RWPE2 (cell line): ENCODE measurements around the gene PVR.

Experiments
- ATAC-seq: fragments of 200-7000 bp; cut with Tn5 transposase; 3 replicates; pipeline ENCODE4 v1.9.1; 2021; ENCODE audit warnings: low read depth
- DNase-seq: peaks from one replicate; pipeline ENCODE4 v3.0.0-alpha.2; 2020; ENCODE audit warnings: low spot score
- H3K27ac ChIP-seq: fragments of 450-650 bp; 2 replicates; pipeline ENCODE4 v1.5.1; 2017; ENCODE audit warnings: mild to moderate bottlenecking; ENCODE audit not compliant: poor library complexity, severe bottlenecking
- H3K27me3 ChIP-seq: fragments of 250-450 bp; sonication (Bioruptor Pico); 2 replicates; pipeline ENCODE4 v1.5.1; 2021; ENCODE audit warnings: mild to moderate bottlenecking, moderate library complexity; ENCODE audit not compliant: insufficient read depth, poor library complexity, severe bottlenecking
- H3K36me3 ChIP-seq: fragments of 250-450 bp; sonication (Bioruptor Pico); 2 replicates; pipeline ENCODE4 v1.5.1; 2020; ENCODE audit warnings: low read depth, mild to moderate bottlenecking, moderate library complexity
- H3K4me1 ChIP-seq: fragments of 250-450 bp; sonication (Bioruptor Pico); 2 replicates; pipeline ENCODE4 v1.5.1; 2021; ENCODE audit warnings: mild to moderate bottlenecking, moderate library complexity; ENCODE audit not compliant: insufficient read depth, poor library complexity, severe bottlenecking
- H3K4me3 ChIP-seq: fragments of 250-450 bp; sonication (Bioruptor Pico); 2 replicates; pipeline ENCODE4 v1.5.1; 2021; ENCODE audit warnings: mild to moderate bottlenecking, moderate library complexity; ENCODE audit not compliant: severe bottlenecking
- H3K9me3 ChIP-seq: fragments of 250-450 bp; sonication (Bioruptor Pico); 2 replicates; pipeline ENCODE4 v1.5.1; 2021; ENCODE audit warnings: mild to moderate bottlenecking, moderate library complexity; ENCODE audit not compliant: severe bottlenecking
- TF ChIP-seq, protein P1 (sequence below): fragments of 450-650 bp; IDR thresholded peaks from one replicate; pipeline ENCODE4 v1.5.1; 2017; ENCODE audit warnings: mild to moderate bottlenecking, moderate library complexity; ENCODE audit not compliant: poor library complexity, severe bottlenecking

The PVR gene, protein sequence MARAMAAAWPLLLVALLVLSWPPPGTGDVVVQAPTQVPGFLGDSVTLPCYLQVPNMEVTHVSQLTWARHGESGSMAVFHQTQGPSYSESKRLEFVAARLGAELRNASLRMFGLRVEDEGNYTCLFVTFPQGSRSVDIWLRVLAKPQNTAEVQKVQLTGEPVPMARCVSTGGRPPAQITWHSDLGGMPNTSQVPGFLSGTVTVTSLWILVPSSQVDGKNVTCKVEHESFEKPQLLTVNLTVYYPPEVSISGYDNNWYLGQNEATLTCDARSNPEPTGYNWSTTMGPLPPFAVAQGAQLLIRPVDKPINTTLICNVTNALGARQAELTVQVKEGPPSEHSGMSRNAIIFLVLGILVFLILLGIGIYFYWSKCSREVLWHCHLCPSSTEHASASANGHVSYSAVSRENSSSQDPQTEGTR

DNA sequence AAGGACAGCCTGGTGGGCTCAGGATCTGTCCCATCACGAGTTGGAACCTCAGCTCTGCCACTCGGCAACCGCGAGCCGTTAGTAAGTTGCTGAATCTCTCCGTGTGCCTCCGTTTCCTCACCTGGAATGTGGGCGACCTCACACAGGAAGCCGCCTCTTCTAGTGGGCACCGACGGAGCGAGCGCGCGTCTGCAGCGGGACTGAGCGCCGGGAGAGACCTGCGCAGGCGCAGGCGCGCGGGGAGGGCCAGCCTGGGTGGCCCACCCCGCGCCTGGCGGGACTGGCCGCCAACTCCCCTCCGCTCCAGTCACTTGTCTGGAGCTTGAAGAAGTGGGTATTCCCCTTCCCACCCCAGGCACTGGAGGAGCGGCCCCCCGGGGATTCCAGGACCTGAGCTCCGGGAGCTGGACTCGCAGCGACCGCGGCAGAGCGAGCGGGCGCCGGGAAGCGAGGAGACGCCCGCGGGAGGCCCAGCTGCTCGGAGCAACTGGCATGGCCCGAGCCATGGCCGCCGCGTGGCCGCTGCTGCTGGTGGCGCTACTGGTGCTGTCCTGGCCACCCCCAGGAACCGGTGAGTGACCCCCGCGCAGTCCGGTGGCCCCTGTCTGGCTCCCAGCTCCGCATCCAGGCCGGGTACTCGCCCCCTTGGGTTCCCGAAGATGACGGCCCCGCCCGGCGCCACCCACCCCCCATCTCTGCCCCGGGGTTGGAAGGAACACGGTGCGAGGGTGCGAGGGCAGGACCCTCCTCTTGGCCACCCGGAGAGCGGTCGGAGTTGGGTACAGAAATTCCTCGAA lies at the start of gene PVR:
Gene PVR, plus strand, starts transcription at position 306 of the 797 bp plus-strand sequence. Its CDS starts 187 bp downstream, at position 493.
- TF ChIP-seq, protein P1, sequence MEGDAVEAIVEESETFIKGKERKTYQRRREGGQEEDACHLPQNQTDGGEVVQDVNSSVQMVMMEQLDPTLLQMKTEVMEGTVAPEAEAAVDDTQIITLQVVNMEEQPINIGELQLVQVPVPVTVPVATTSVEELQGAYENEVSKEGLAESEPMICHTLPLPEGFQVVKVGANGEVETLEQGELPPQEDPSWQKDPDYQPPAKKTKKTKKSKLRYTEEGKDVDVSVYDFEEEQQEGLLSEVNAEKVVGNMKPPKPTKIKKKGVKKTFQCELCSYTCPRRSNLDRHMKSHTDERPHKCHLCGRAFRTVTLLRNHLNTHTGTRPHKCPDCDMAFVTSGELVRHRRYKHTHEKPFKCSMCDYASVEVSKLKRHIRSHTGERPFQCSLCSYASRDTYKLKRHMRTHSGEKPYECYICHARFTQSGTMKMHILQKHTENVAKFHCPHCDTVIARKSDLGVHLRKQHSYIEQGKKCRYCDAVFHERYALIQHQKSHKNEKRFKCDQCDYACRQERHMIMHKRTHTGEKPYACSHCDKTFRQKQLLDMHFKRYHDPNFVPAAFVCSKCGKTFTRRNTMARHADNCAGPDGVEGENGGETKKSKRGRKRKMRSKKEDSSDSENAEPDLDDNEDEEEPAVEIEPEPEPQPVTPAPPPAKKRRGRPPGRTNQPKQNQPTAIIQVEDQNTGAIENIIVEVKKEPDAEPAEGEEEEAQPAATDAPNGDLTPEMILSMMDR, result peak; percentile 15
- DNase-seq (peak; percentile 75), ATAC-seq (peak; percentile 82)
- peak within 1 kb of the TSS; percentile 80 for H3K4me3 ChIP-seq
- peaks cover 13% of the 10 kb centered on the region for H3K4me1 ChIP-seq
- H3K27me3 ChIP-seq, result no peaks in the 10 kb centered on the region
- H3K9me3 ChIP-seq, result no peaks in the 10 kb centered on the region
- peak within 1 kb of the TSS; percentile 82 for H3K27ac ChIP-seq
- peaks cover 32% of the 10 kb centered on the region for H3K36me3 ChIP-seq

DNA sequence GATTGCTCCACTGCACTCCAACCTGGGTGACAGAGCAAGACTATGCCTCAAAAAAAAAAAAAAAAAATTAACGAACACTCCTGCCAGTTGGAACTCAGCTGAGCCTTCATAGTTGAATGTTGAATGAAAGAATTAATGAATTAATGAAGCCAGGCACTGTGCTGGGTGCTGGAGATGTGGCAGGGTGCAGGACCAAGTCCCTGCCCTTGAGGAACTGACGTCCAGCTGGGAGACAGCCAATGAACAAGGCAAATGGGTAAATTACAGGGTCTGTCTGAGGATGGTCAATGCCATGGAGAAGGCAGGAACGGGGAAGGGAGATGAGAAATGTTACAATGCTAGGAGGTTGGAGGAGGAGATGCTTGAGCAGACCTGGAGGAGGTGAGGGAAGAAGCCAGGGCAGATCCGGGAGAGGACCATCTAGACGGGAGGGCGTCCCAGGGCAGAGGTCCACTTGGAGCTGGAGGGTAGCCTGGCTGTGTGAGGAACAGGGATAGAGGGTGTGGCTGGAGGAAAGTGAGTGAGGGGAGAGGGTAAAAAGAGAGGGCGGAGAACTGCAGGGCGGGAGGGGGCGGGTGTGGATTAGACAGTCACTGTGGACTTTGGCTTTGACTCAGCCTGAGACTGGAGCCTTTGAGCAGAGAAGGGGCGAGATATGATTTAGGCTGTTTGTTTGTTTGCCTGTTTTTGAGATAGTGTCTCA lies 47.1 kb upstream of the PVR start:
- DNase-seq (no peak), ATAC-seq (no peak)
- Histone ChIP-seq H3K27ac (no peak overlapping the region), H3K27me3 (no peaks in the 10 kb centered on the region), H3K4me3 (no peak overlapping the region), H3K4me1 (no peaks in the 10 kb centered on the region), H3K36me3 (no peaks in the 10 kb centered on the region), H3K9me3 (no peaks in the 10 kb centered on the region)
- TF ChIP-seq, protein P1, result no peak

DNA sequence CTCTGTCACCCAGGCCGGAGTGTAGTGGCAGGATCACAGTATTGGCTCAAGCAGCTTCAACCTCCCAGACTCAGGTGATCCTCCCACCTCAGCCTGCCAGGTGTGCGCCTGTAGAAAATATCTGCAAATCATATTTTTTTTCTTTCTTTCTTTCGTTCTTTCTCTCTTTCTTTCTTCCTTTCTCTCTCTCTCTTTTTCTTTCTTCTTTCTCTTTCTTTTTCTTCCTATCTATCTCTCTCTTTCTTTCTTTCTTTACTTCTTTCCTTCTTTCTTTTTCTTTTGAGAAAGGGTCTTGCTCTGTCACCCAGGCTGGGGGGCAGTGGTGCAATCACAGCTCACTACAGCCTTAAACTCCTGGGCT lies 46.6 kb upstream of the PVR start:
- Histone ChIP-seq H3K36me3 (no peaks in the 10 kb centered on the region), H3K27ac (no peak overlapping the region), H3K9me3 (no peaks in the 10 kb centered on the region), H3K4me1 (no peaks in the 10 kb centered on the region), H3K4me3 (no peak overlapping the region), H3K27me3 (no peaks in the 10 kb centered on the region)
- ATAC-seq (no peak), DNase-seq (no peak)
- TF ChIP-seq, protein P1, result no peak

DNA sequence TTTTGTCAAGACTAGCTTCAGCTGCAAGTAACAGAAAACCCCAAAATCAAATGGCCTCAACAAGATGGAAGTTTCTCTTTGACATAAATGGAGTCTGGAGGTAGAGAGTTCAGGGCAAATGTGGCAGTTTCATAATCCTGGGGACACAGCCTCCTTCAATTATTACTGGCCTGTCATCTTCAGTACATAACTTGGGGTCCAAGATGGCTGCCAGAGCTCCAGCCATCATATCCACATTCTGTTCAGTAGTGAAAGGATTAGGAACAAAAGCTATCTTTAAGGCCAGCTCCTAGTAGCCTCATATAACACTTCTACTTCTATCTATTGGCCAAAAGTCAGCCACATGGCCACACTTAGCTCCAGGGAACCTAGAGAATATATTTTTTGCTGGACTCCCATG lies 45.4 kb upstream of the PVR start:
- Histone ChIP-seq H3K4me1 (peaks cover 5% of the 10 kb centered on the region), H3K27ac (no peak overlapping the region), H3K9me3 (no peaks in the 10 kb centered on the region), H3K4me3 (no peak overlapping the region), H3K27me3 (no peaks in the 10 kb centered on the region), H3K36me3 (no peaks in the 10 kb centered on the region)
- no peak for DNase-seq
- TF ChIP-seq, protein P1, result no peak
- ATAC-seq, result no peak
